HG03378 (cell line): Measurements from ENCODE around the gene DNASE2B.

ENCODE experiments used
- ATAC-seq: cut with Tn5 transposase; IDR thresholded peaks from one replicate; pipeline ENCODE4 v1.9.1; 2021; ENCODE audit warnings: mild to moderate bottlenecking, moderate library complexity; ENCODE audit not compliant: unreplicated experiment

The DNASE2B gene

GRCh38 chr1:84410328-84411095, 12.2 kb downstream of the DNASE2B start:
- ATAC-seq, result no peak

- no peak for ATAC-seq
These were observed 14.1 kb downstream of the DNASE2B start for GRCh38 chr1:84412316-84412942.

GRCh38 chr1:84415396-84415795, 17.1 kb downstream of the DNASE2B start:
- no peak for ATAC-seq

- ATAC-seq, result no peak
These were observed 24.6 kb downstream of the DNASE2B start for GRCh38 chr1:84422909-84423308.

- no peak for ATAC-seq
These were observed 26.3 kb downstream of the DNASE2B start for GRCh38 chr1:84424513-84425149.

- ATAC-seq, result no peak
These were observed 27.0 kb downstream of the DNASE2B start for GRCh38 chr1:84425150-84425896.

- no peak for ATAC-seq
These were observed 28.1 kb downstream of the DNASE2B start for GRCh38 chr1:84426376-84426775.

- no peak for ATAC-seq
These were observed 29.2 kb downstream of the DNASE2B start for GRCh38 chr1:84427250-84428188.

GRCh38 chr1:84428235-84428634, 30.0 kb downstream of the DNASE2B start:
- ATAC-seq, result no peak

GRCh38 chr1:84429231-84429630, 30.9 kb downstream of the DNASE2B start:
- no peak for ATAC-seq

GRCh38 chr1:84430546-84430945, 32.3 kb downstream of the DNASE2B start:
- no peak for ATAC-seq

- peak; percentile 55 for ATAC-seq
These were observed 35.2 kb downstream of the DNASE2B start for GRCh38 chr1:84433258-84434080.

GRCh38 chr1:84434081-84434769, 35.9 kb downstream of the DNASE2B start:
- ATAC-seq, result no peak

GRCh38 chr1:84434801-84435549, 36.7 kb downstream of the DNASE2B start:
- peak; percentile 39 for ATAC-seq

GRCh38 chr1:84436876-84437655, 38.8 kb downstream of the DNASE2B start:
- ATAC-seq, result peak; percentile 54

GRCh38 chr1:84442256-84442655, 44.0 kb downstream of the DNASE2B start:
- ATAC-seq, result peak; percentile 99
